GM12873 (cell line): ENCODE results near the gene CDK14.
A peak's percentile ranks its signal among the peaks of the same experiment; 100 is the strongest.

Experiments
- TF ChIP-seq, protein P1 (sequence below): IDR thresholded peaks from 2 replicates; pipeline ENCODE4 v1.5.1; 2012; ENCODE audit warnings: low read depth, mild to moderate bottlenecking, moderate library complexity, low read length, control low read depth; ENCODE audit not compliant: insufficient read depth; ENCODE audit errors: missing control alignments

CDK14 gene

DNA sequence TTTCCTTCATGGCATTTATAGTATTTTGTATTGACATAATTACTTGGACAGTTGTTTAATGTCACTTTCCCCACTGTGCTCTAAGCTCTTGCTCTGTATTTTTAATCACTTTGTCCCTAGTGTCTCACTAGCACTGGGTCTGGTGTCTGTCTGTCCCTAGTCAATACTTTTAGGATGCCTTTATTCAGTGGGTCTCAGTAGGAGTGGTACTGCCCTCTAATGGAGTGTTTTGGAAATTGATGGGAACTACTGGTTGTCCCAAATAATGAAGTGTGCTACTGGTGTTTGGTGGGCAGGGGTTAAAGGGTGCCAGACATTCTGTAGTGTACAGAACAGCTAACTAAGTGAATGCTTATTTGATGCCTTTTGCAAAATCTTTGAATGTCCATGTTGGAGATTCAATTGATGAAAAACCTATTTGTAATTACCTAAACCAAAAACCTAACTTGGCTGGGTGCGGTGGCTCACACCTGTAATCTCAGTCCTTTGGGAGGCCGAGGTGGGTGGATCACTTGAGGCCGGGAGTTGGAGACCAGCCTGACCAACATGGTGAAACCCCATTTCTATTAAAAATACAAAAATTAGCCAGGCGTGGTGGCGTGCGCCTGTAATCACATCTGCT lies 33.3 kb downstream of the CDK14 start:
- TF ChIP-seq, protein P1, sequence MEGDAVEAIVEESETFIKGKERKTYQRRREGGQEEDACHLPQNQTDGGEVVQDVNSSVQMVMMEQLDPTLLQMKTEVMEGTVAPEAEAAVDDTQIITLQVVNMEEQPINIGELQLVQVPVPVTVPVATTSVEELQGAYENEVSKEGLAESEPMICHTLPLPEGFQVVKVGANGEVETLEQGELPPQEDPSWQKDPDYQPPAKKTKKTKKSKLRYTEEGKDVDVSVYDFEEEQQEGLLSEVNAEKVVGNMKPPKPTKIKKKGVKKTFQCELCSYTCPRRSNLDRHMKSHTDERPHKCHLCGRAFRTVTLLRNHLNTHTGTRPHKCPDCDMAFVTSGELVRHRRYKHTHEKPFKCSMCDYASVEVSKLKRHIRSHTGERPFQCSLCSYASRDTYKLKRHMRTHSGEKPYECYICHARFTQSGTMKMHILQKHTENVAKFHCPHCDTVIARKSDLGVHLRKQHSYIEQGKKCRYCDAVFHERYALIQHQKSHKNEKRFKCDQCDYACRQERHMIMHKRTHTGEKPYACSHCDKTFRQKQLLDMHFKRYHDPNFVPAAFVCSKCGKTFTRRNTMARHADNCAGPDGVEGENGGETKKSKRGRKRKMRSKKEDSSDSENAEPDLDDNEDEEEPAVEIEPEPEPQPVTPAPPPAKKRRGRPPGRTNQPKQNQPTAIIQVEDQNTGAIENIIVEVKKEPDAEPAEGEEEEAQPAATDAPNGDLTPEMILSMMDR = peak; percentile 75

DNA sequence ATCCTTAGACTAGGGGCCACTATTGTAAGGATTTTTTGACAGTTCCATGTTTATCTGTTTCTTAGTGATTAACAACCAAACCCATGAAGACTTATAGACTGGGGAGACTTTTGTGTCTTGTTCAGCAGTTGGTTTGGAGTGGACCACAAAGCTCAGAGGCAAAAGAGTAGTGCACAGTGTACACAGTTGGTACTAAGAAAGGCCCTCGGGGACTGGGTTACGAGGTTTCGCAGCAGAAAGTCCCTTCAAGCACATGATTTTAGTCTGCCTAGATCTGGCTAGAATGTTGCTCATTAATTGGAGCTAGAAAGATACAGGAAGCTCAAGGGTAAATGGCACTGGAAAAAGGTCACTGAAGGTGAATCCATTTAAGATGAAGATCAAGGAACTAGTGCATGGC lies 35.4 kb downstream of the CDK14 start:
- TF ChIP-seq, protein P1 = no peak

- TF ChIP-seq, protein P1 = no peak
Measured at GRCh38 chr7:90642978-90643377, 46.9 kb downstream of the CDK14 start.

GRCh38 chr7:90645784-90646183 lies 49.7 kb downstream of the CDK14 start:
- TF ChIP-seq, protein P1 = no peak

GRCh38 chr7:90648107-90648506 lies 52.0 kb downstream of the CDK14 start:
- TF ChIP-seq, protein P1 = no peak

DNA sequence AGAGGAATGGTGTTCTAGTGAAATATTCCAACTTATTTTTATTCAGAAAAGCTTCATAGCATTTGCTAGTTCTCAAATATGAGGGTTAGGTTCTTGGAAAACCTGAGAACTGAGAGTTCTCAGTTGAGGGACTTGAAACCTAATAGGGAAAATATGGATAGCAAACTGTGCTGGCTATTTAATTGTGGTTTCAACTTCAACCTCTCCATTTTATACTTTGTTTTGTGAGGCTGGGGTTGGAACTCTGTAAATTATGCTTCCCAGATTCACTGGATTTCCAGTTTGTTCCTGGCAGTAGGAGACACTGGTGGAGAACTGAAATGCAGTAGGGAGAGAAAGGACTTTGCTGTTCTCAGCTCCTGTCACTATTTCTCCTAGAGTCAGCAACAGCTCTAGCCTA lies 52.7 kb downstream of the CDK14 start:
- TF ChIP-seq, protein P1 = no peak

DNA sequence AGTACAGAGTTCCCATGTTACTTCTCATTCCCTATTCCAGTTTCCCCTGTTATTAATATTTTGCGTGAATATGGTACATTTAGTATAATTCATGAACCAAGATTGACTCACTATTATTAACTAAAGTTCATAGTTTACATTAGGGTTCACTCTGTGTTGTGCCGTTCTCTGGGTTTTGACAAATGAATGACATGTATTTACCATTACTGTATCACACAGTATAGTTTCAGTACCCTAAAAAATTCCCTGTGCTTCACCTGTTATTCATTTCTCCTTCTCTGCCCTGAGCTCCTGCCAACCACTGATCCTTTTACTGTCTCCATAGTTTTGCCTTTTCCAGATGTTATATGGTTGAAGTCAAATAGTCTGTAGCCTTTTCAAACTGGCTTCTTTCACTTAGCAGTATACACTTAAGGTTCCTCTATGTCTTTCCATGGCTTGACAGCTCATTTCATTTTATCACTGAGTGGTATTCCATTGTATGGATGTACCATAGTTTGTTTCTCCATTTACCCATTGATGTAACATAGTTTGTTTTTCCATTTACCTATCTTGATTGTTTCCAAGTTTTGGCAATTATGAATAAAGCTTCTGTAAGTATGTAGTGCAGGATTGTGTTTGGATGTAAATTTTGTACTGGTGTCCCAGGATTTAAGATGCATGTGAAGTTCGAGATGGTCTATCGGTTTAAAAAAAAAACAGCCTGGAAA lies 58.8 kb downstream of the CDK14 start:
- TF ChIP-seq, protein P1 = no peak
